K562 (cell line): ENCODE measurements around the gene EEF1A1.
"Not testable (repeated sequence)": the region's sequence is repeated elsewhere in the genome, so short reads cannot be mapped to it uniquely, and the experiment has no call there.

Experiments used
- EP400 ChIP-seq: fragments of 450-650 bp; IDR thresholded peaks from 2 replicates; pipeline ENCODE4 v1.6.1; 2017; ENCODE audit warnings: antibody characterized with exemption, mild to moderate bottlenecking, moderate library complexity
- GTF2F1 ChIP-seq: IDR thresholded peaks from 2 replicates; pipeline ENCODE4 v1.6.1; 2011; ENCODE audit warnings: low read depth, low read length, improper control_type of control experiment
- JUNB ChIP-seq: fragments of 450-650 bp; formaldehyde crosslinking; conservative IDR thresholded peaks from 2 replicates; pipeline ENCODE4 v1.4.0; 2020; ENCODE audit warnings: mild to moderate bottlenecking
- JUND ChIP-seq, 2 experiments: IDR thresholded peaks; 2 replicates in 1 of 2; 3 replicates in 1 of 2; pipeline ENCODE4 v1.6.1; 2011; ENCODE audit warnings: borderline replicate concordance in 2 of 2, low read depth in 2 of 2, low read length in 2 of 2, improper control_type of control experiment in 1 of 2, missing biosample characterization in 1 of 2, missing genetic modification characterization in 1 of 2, missing genetic modification reagents in 1 of 2
- POLR2G ChIP-seq: fragments of 200-400 bp; formaldehyde crosslinking; IDR thresholded peaks from 2 replicates; pipeline ENCODE4 v1.6.1; 2017; ENCODE audit warnings: low read depth, mild to moderate bottlenecking, antibody characterized with exemption, low read length, moderate library complexity
- PRPF4 ChIP-seq: fragments of 200-400 bp; formaldehyde crosslinking; IDR thresholded peaks from one replicate; pipeline ENCODE4 v1.6.1; 2017; ENCODE audit warnings: low read length, low read depth, mild to moderate bottlenecking; ENCODE audit not compliant: insufficient read depth, poor library complexity, severe bottlenecking
- REST ChIP-seq, 2 experiments: fragments of 450-650 bp; formaldehyde crosslinking in 1 of 2; IDR thresholded peaks; 2 replicates each; pipeline versions ENCODE4 v1.4.0 to v1.6.1; 2014 to 2020; ENCODE audit warnings: mild to moderate bottlenecking in 2 of 2, borderline replicate concordance in 1 of 2, low read depth in 1 of 2
- SAFB2 ChIP-seq: fragments of 200-400 bp; formaldehyde crosslinking; IDR thresholded peaks from 2 replicates; pipeline ENCODE4 v1.6.1; 2018; ENCODE audit warnings: borderline replicate concordance, low read length, low read depth, moderate library complexity; ENCODE audit not compliant: severe bottlenecking
- SMC3 ChIP-seq: conservative IDR thresholded peaks from 2 replicates; pipeline ENCODE4 v1.6.1; 2011; ENCODE audit warnings: low read depth, low read length, improper control_type of control experiment; ENCODE audit not compliant: insufficient read depth
- TCF7L2 ChIP-seq: fragments of 150-350 bp; IDR thresholded peaks from 2 replicates; pipeline ENCODE4 v1.6.1; 2016; ENCODE audit warnings: low read depth, mild to moderate bottlenecking, low read length, moderate library complexity

- TF ChIP-seq PRPF4; TCF7L2; POLR2G; REST (IDR thresholded peaks at IDR 0.05; ENCODE audit: borderline replicate concordance); REST (CRISPR knock-in tag; IDR thresholded peaks at IDR 0.05; ENCODE audit: low read depth); EP400; SAFB2; GTF2F1; SMC3; JUND (IDR thresholded peaks at IDR 0.05; ENCODE audit: borderline replicate concordance, low read depth, low read length); JUND (tag; IDR thresholded peaks at IDR 0.05; ENCODE audit: borderline replicate concordance, low read depth, low read length); JUNB: not testable (repeated sequence)
Observed at GRCh38 chr6:73551115-73551514, 30.3 kb upstream of the EEF1A1 start.
